Measurements from ENCODE around the gene PKNOX2. TPM values are rescaled to one million over a fixed set of nuclear protein-coding genes. Genes with fewer than 3 reads are reported as not detected.

PKNOX2 gene
- total RNA-seq, 6 experiments from 2014 or later, result 0.09 to 0.31 (median 0.14) TPM

GRCh38 chr11:125331357-125332035 is 166.9 kb downstream of the PKNOX2 start:
- H3K9me3 ChIP-seq, result no peaks in the 10 kb centered on the region
- no peak overlapping the region for H3K27ac ChIP-seq
- H3K27me3 ChIP-seq, result no peaks in the 10 kb centered on the region
- H3K36me3 ChIP-seq, result no peaks in the 10 kb centered on the region
- WGBS (ENCODE audit: insufficient coverage, low coverage, low lambda C conversion rate, missing lambda C conversion rate), result 43% methylated on average over 9 of the region's 9 CpGs
- no peaks in the 10 kb centered on the region for H3K4me1 ChIP-seq
- TF ChIP-seq POLR2A (IDR thresholded peaks at IDR 0.05), result no peak
- TF ChIP-seq CTCF (IDR thresholded peaks at IDR 0.05), result no peak
- no peak overlapping the region for H3K4me3 ChIP-seq
- ATAC-seq, result no peak
- no peak for DNase-seq
- intact Hi-C loops (cut with DNase I), result no loop called here

- ATAC-seq (no peak), DNase-seq (no peak)
- intact Hi-C loops (cut with DNase I), result no loop called here
- no peaks in the 10 kb centered on the region for H3K27me3 ChIP-seq
- no peak for TF ChIP-seq POLR2A (IDR thresholded peaks at IDR 0.05)
- no peak for TF ChIP-seq CTCF (IDR thresholded peaks at IDR 0.05)
- WGBS (ENCODE audit: insufficient coverage, low coverage, low lambda C conversion rate, missing lambda C conversion rate), result 74% methylated on average over 5 of the region's 8 CpGs
- no peak overlapping the region for H3K27ac ChIP-seq
- H3K36me3 ChIP-seq, result no peaks in the 10 kb centered on the region
- H3K4me3 ChIP-seq, result no peak overlapping the region
- H3K4me1 ChIP-seq, result no peaks in the 10 kb centered on the region
- H3K9me3 ChIP-seq, result no peaks in the 10 kb centered on the region
Observed at GRCh38 chr11:125332821-125333220, 168.3 kb downstream of the PKNOX2 start.

GRCh38 chr11:125333354-125334073 is 169.0 kb downstream of the PKNOX2 start:
- DNase-seq (no peak), ATAC-seq (no peak)
- no peak for TF ChIP-seq CTCF (IDR thresholded peaks at IDR 0.05)
- no peak for TF ChIP-seq POLR2A (IDR thresholded peaks at IDR 0.05)
- WGBS (ENCODE audit: insufficient coverage, low coverage, low lambda C conversion rate, missing lambda C conversion rate), result 54% methylated on average over 6 of the region's 7 CpGs
- no peaks in the 10 kb centered on the region for H3K27me3 ChIP-seq
- H3K9me3 ChIP-seq, result no peaks in the 10 kb centered on the region
- intact Hi-C loops (cut with DNase I), result no loop called here
- H3K4me3 ChIP-seq, result no peak overlapping the region
- no peak overlapping the region for H3K27ac ChIP-seq
- H3K36me3 ChIP-seq, result no peaks in the 10 kb centered on the region
- H3K4me1 ChIP-seq, result no peaks in the 10 kb centered on the region

- Histone ChIP-seq H3K27me3 (no peaks in the 10 kb centered on the region), H3K36me3 (no peaks in the 10 kb centered on the region), H3K27ac (no peak overlapping the region), H3K9me3 (no peaks in the 10 kb centered on the region), H3K4me1 (no peaks in the 10 kb centered on the region), H3K4me3 (no peak overlapping the region)
- 75% methylated on average over 5 of the region's 5 CpGs for WGBS (ENCODE audit: insufficient coverage, low coverage, low lambda C conversion rate, missing lambda C conversion rate)
- no peak for DNase-seq
- intact Hi-C loops (cut with DNase I), result no loop called here
- ATAC-seq, result no peak
- TF ChIP-seq CTCF (IDR thresholded peaks at IDR 0.05) (no peak), POLR2A (IDR thresholded peaks at IDR 0.05) (no peak)
Observed at GRCh38 chr11:125335106-125335505, 170.6 kb downstream of the PKNOX2 start.
